Activated gamma-delta T cell treated with anti-CD3 and anti-CD28 coated beads, Interleukin-2, amount 50 U/mL, for 16 hours (primary cell): ENCODE data around the gene C6.

ENCODE experiments used
- DNase-seq: peaks from one replicate; pipeline ENCODE4 v3.0.0-alpha.2; 2020; ENCODE audit warnings: low read depth

The C6 gene

DNA sequence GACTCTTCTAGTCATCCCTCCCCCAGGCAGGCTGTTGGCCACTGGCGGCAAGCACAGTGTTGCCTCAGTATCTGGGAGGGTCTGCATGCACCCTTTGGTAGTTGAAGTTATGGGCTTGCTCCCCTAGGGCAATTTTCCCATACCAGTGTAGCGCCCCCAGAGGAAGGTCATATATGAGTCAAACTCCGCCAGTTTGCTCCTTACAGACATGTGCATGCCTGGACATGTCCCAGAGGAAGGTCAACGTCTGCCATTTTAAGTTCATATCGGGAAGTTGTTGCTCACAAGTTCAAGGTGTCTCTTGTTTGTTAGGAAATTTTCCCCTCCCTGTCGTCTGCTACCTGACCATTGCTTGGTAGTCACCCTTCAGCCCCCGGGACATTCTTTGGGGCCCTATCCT lies 90.9 kb downstream of the C6 start:
- DNase-seq = no peak

DNA sequence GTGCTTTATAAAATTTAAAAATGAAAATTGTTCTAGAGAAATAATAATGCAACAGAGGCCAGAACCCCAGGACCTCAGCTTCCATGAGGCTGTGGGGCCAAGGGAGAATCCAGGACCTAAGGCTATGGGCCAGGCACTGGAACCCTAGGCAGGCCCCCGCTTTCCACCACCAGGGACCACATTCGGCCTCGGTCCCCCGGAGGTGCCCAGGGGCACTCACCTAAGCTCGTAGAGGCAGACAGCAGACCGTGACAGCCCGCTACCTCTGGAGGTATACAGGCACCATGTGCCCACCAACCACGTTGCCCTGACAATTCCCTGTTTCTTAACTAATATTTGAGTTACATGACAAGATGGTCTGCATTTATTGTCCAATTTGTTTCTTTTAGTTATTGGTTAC lies 92.7 kb downstream of the C6 start:
- no peak for DNase-seq

DNA sequence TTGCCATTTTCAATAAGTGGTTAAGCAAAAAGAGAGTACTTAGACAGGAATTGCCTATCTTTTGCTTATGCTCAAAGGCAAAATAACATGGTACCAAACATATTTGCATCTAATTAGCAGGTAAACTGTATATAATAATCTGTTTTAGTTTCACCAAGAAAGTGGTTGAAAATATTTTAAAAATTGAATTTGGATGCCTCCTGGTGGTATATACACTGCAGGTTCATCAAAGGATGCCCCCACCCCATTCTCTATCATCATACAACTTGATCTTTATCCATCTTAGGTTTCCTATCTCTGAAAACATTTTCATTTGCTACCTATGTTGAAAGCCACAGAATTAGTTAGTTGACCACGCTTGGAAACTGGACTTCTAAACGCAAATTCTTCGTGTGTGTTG lies 95.2 kb downstream of the C6 start:
- no peak for DNase-seq

DNA sequence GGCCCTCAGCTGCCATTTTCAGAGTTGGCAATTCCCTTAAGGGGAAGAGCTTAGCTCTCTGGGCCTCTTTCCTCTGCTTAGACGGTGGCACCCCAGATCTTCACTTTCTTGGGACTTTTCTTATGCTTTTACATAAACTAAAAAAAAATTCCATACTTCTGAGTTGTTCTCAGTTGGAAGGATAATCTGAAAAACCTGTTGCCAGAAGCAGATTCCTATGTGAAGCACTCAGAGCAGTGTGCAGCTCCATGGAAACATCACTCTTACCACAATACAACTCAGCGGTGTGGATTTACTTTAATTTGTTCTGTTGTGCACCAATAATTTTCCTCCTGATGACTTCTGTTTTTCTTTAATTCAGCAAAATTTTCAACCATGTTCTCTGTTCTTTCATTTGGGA lies 98.1 kb downstream of the C6 start:
- DNase-seq = no peak

DNA sequence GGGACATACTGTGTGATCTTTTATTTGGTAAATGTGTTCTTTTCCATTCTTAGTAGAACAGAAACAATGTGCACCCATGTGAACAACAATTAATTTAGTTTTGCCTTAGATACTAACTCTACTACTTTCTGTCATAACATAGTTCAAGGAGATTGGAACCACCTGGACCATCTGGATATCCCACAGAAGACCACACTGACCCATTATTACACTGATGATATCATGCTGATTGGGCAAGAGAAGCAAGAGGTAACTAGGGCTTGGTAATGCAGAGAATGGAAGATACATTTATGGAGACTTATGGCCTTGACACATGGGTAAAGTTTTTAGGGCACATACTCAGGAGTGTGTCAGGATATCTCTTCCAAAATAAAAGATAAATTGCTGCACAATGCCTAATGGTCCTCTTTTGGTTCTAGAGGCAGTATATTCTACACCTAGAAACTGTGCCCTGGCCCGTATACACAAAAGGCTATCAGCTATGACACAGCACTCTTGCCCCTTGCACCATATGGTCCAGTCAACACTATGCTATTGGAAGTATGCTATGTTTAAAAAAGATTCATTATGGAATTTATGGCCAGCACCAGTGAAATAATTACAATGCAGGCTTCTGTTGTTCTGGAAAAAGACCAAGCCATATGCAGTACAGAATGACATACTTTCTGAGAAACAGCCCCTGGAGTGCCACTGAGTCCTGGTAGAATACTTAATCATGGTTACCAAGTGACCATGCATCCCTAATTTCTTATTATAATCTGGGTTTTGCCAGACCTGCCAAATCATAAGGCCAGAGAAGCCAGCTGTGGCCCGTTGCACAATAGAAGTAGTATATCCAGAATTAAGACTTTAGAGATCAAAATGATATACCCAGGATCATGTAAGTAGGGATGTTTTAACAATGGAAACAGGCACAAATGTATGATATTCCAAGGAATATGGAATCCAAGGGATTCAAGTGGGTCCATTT lies 100.6 kb downstream of the C6 start:
- no peak for DNase-seq

DNA sequence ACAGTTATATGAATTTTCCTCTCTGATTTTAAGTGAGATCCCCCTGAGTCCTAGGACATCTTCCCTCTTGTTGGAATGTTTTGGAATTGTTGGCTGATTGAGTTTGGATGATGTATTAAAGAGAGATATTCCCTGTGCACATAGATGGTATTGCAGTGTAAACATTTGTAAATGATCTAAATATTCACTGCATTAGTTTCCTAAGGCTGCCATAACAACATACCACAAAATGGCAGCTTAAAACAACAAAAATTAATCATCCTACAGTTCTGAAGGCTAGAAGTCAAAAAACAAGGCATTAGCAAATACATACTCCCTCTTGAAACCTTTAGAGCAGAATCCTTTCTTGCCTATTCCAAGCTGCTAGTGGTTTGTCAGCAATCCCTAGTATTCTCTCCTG lies 104.1 kb downstream of the C6 start:
- DNase-seq = no peak

DNA sequence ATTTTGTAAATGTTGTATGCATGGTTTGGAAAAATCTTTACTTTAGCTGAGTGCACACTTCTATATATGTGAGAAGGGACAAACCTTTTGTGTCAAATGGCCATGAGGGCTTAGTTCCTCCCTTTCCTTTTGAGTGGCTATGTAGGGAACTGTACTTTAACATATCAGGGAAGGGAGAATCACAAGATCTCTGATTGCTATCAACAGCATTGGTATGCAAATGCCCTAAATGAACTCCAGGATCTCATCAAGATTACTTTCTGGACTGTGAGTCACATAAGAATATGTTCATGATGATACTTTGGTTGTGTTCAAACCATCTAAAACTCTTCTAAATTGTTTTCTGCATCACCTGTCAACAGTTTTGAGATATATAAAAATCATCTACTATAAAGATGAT lies 111.0 kb downstream of the C6 start:
- no peak for DNase-seq

DNA sequence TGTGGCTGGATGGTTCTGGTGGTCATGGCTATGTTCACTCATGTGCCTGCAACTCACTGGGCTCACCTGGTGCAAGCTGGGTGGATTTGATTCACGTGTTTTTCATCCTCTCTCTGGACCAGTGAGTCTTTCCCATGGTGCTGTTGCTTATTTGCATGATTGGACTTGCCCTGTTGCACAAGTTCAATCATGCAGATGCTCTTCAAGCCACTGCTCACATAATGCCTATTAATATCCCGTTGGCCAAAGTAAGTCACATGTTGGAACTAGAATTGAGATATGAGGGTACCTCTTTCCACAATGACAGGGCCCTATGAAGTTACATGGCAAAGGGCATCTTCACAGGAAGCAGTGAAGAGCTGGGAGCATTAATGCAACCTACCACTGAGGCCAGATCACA lies 115.7 kb downstream of the C6 start:
- no peak for DNase-seq

DNA sequence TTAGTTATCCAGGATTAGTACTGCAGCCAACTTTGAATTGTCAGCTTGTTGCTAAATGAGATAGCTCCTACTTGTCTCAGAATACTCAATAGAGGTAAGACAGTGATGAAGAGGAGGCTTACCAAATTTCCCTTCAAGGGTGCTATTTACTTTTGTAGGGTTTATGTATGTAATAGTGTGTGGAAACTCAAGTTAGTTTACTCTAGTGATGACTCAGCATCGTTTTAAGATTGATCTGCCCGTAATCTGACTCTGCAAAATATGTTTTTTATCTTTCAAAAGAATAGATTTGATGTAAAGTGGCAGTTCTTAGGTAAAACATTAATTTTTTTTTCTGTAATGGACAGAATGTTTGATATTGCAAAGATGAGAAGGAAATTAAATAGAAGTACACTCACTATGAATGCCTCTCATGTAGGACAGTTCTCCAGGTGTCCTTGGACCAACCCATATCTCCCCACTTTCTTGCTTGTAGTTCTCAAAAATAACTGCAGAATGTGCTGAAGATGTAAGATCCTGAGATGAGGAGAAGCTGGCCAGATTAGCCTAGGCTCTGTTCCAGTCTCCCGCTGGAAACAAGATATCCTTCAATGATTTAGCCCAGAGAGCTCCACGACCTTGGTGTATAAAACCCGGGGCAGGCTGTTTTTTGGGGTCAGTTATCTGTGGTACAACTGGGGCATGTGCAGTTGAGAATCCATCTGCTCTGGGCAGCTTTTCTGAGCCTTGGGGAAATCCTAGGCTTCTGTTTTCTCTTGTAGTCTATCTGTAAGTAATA lies 117.8 kb downstream of the C6 start:
- DNase-seq = no peak

DNA sequence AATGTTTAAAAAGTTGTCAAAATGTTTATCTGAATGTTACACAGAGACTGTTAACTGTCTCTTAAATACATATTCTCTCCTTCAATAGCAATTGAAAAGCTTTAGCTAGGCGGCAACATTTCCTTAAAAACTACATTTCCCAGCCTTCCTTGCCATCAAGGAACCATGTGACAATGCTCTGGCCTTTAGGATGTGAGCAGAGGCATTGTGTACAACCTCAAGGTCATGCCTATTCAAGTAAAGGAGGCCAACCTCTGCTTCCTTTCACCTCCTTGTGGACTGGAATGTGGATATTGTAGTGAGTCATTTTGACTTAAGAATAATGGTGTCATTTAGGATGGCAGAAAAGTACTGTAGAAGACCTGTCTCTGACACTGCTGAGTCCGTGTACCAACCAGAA lies 118.5 kb downstream of the C6 start:
- DNase-seq = no peak

DNA sequence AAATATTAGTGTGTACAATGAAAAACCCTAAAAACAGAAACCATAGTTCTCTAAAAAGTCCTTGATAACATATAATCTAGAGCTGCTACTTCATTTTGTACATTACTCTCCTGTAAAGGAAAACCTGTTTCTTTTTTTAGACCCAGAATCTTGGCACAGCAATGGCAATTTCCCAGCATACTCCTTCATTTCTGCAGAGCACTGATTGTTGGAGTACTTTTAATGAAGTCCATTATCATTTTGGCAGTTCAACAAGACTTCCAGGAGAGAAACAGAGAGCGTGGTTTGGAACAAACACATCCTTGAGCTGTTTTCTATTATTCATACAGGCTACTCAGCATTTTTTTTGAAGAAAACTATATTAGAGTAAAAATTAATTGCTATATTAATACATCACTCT lies 119.5 kb downstream of the C6 start:
- DNase-seq = no peak
